ENCODE results near the gene SLC9A9. TPM values are rescaled to one million over a fixed set of nuclear protein-coding genes. Genes with fewer than 3 reads are reported as not detected.

The SLC9A9 gene
- total and polyA plus RNA-seq, 4 donors, result 3.3 to 15.0 (median 6.1) TPM

- 86% methylated on average over 2 of the region's 2 CpGs for WGBS
- Histone ChIP-seq H3K9ac (ENCODE audit: low read depth in 1 of 2, low read length in 2 of 2) (no peak overlapping the region), H3K9me3 (ENCODE audit: control insufficient read depth in 4 of 4, low read length in 3 of 4) (no peaks in the 10 kb centered on the region), H3K4me1 (ENCODE audit: control insufficient read depth in 4 of 4, insufficient read depth in 4 of 4, low read length in 3 of 4) (no peaks in the 10 kb centered on the region), H3K4me3 (ENCODE audit: low read depth in 1 of 3, low read length in 3 of 3) (no peak overlapping the region), H3K36me3 (ENCODE audit: control insufficient read depth in 4 of 4, insufficient read depth in 3 of 4, low read depth in 1 of 4, low read length in 3 of 4) (no peaks in the 10 kb centered on the region), H3K27me3 (ENCODE audit: control insufficient read depth in 4 of 4, insufficient read depth in 4 of 4, low read length in 3 of 4) (no peaks in the 10 kb centered on the region), H3K27ac (ENCODE audit: low read depth in 1 of 2, low read length in 2 of 2) (no peak overlapping the region)
- DNase-seq (ENCODE audit: low spot score), result no peak
- no peak for TF ChIP-seq YY1 (IDR thresholded peaks at IDR 0.05)
- no peak for TF ChIP-seq FOXA2 (IDR thresholded peaks at IDR 0.05)
- no peak for TF ChIP-seq RXRA (IDR thresholded peaks at IDR 0.05)
- TF ChIP-seq GABPA (IDR thresholded peaks at IDR 0.05 in 1 of 2, conservative IDR thresholded peaks at IDR 0.05 in 1 of 2), result no peak
- no peak for TF ChIP-seq SP1 (IDR thresholded peaks at IDR 0.05)
- no peak for TF ChIP-seq JUND (IDR thresholded peaks at IDR 0.05)
- TF ChIP-seq HNF4A (conservative IDR thresholded peaks at IDR 0.05), result no peak
- no peak for TF ChIP-seq TAF1 (conservative IDR thresholded peaks at IDR 0.05)
- TF ChIP-seq EGR1 (IDR thresholded peaks at IDR 0.05; ENCODE audit: low read depth in 2 of 2), result no peak
- TF ChIP-seq ATF3 (IDR thresholded peaks at IDR 0.05), result no peak
- no peak for TF ChIP-seq MAX (IDR thresholded peaks at IDR 0.05)
These were observed 299.3 kb downstream of the SLC9A9 start for GRCh38 chr3:143548861-143549497.

GRCh38 chr3:143548393-143548792, 299.9 kb downstream of the SLC9A9 start:
- DNase-seq (ENCODE audit: low spot score), result no peak
- Histone ChIP-seq H3K4me3 (ENCODE audit: low read depth in 1 of 3, low read length in 3 of 3) (no peak overlapping the region), H3K27ac (ENCODE audit: low read depth in 1 of 2, low read length in 2 of 2) (no peak overlapping the region), H3K9ac (ENCODE audit: low read depth in 1 of 2, low read length in 2 of 2) (no peak overlapping the region), H3K4me1 (ENCODE audit: control insufficient read depth in 4 of 4, insufficient read depth in 4 of 4, low read length in 3 of 4) (no peaks in the 10 kb centered on the region), H3K9me3 (ENCODE audit: control insufficient read depth in 4 of 4, low read length in 3 of 4) (peaks cover 0 to 4% (median 0%) of the 10 kb centered on the region in 4 donors), H3K27me3 (ENCODE audit: control insufficient read depth in 4 of 4, insufficient read depth in 4 of 4, low read length in 3 of 4) (no peaks in the 10 kb centered on the region), H3K36me3 (ENCODE audit: control insufficient read depth in 4 of 4, insufficient read depth in 3 of 4, low read depth in 1 of 4, low read length in 3 of 4) (no peaks in the 10 kb centered on the region)
- TF ChIP-seq SP1 (IDR thresholded peaks at IDR 0.05) (no peak), ZBTB33 (IDR thresholded peaks at IDR 0.05) (no peak), RAD21 (IDR thresholded peaks at IDR 0.05) (no peak), FOXA2 (IDR thresholded peaks at IDR 0.05) (no peak), HNF4A (conservative IDR thresholded peaks at IDR 0.05) (no peak), MAX (IDR thresholded peaks at IDR 0.05) (no peak), REST (IDR thresholded peaks at IDR 0.05) (no peak), CTCF (IDR thresholded peaks at IDR 0.05; ENCODE audit: low read depth, low read length, missing input control) (no peak), FOXA1 (IDR thresholded peaks at IDR 0.05) (no peak), TAF1 (conservative IDR thresholded peaks at IDR 0.05) (no peak)
- WGBS, result 93% methylated on average over 3 of the region's 3 CpGs
